Smooth muscle cell of the coronary artery (primary cell): ENCODE data around the gene HOXD3. TPM values are rescaled to one million over a fixed set of nuclear protein-coding genes. Genes with fewer than 3 reads are reported as not detected.

Experiments used
- total RNA-seq: library from RNA; depleted of rRNA; stranded (reverse); fragments of >200 nt; gene quantifications from 2 replicates; pipeline ENCODE4 v1.2.3, GENCODE V29; 2014; ENCODE audit warnings: low replicate concordance

The HOXD3 gene
- 0.23 TPM in 1 of 2 replicates, not detected in the other for total RNA-seq

GRCh38 chr2:176156807-176157498 is at the start of gene HOXD3:
Gene HOXD3 (plus strand): TSS chr2:176157307. CDS start chr2:176169115, 11,808 bp downstream.

GRCh38 chr2:176115883-176116813 is 41.0 kb upstream of the HOXD3 start, which contains the start of gene HOXD10:
Gene HOXD10 (plus strand): TSS chr2:176116778. CDS start chr2:176116834, 56 bp downstream.

GRCh38 chr2:176122683-176123410 is 34.3 kb upstream of the HOXD3 start, which contains the start of gene HOXD9:
Gene HOXD9 (plus strand): TSS chr2:176122719. CDS start chr2:176122769, 50 bp downstream.

GRCh38 chr2:176128982-176129796 is 27.9 kb upstream of the HOXD3 start, which contains the start of gene HOXD8:
Gene HOXD8 (plus strand): TSS chr2:176129705. CDS start chr2:176130367, 662 bp downstream.

GRCh38 chr2:176151442-176152287 is 5.4 kb upstream of the HOXD3 start, which contains the start of gene HOXD4:
Gene HOXD4 (plus strand): TSS chr2:176151550. CDS start chr2:176151634, 84 bp downstream.

GRCh38 chr2:176187899-176188773 is 31.0 kb downstream of the HOXD3 start, which contains the start of gene HOXD1:
Gene HOXD1 (plus strand): TSS chr2:176188668. CDS start chr2:176188802, 134 bp downstream.

Other genes with a start within 250 kb of the HOXD3 start
- 26.7 and 27.8 TPM in 2 replicates for gene LNPK, start 155.0 kb upstream of the HOXD3 start, total RNA-seq
- not detected in 2 replicates for gene EVX2, start 73.3 kb upstream of the HOXD3 start, total RNA-seq
- gene HOXD13, start 64.6 kb upstream of the HOXD3 start, total RNA-seq = not detected in 2 replicates
- gene HOXD12, start 57.5 kb upstream of the HOXD3 start, total RNA-seq = not detected in 2 replicates
- gene HOXD11, start 50.0 kb upstream of the HOXD3 start, total RNA-seq = not detected in 2 replicates
- not detected in 2 replicates for gene HOXD10, start 40.5 kb upstream of the HOXD3 start, total RNA-seq
- not detected in 2 replicates for gene HOXD9, start 34.6 kb upstream of the HOXD3 start, total RNA-seq
- 0.23 and 1.9 TPM in 2 replicates for gene HOXD8, start 27.6 kb upstream of the HOXD3 start, total RNA-seq
- 0.08 TPM in 1 of 2 replicates, not detected in the other for gene HOXD4, start 5.8 kb upstream of the HOXD3 start, total RNA-seq
- gene HOXD1, start 31.4 kb downstream of the HOXD3 start, total RNA-seq = not detected in 2 replicates
- 15.2 and 23.5 TPM in 2 replicates for gene MTX2, start 112.1 kb downstream of the HOXD3 start, total RNA-seq